ENCODE data around the gene SPTY2D1.
"Not testable (repeated sequence)": the region's sequence is repeated elsewhere in the genome, so short reads cannot be mapped to it uniquely, and the experiment has no call there.

The SPTY2D1 gene

DNA sequence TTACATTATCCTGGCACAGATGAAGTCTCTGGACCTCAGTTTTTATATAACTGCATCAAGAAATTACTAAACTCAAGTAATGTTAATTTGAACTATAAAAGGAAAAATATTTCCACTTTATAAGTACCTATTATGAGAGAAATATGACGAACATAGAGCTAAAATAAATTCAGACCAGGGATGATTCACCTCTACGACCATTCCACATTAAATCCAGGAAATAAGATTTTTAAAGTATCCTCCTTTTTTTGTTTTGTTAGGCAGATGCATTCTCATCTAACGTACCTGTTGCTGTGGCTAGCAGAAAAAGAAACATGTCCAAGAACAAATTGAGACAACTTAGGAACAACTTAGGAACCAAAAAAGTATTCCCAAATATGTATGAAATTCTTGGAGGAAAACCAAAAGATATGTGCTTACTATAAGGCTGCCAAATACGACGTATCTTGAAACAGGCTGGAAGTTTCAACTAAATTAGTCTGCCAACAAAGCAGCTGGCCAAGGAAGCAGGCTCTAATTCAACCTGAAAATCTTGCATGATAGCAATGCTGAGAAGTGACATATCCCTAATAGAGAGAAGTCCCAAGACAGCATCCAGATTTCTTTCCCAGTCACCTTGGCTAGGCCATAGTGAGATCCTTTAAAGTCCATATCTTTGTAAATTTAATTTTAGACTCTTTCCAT, 15.7 kb downstream of the SPTY2D1 start:
- DNase-seq (ENCODE audit: low read depth in 2 of 2) = no peak

DNA sequence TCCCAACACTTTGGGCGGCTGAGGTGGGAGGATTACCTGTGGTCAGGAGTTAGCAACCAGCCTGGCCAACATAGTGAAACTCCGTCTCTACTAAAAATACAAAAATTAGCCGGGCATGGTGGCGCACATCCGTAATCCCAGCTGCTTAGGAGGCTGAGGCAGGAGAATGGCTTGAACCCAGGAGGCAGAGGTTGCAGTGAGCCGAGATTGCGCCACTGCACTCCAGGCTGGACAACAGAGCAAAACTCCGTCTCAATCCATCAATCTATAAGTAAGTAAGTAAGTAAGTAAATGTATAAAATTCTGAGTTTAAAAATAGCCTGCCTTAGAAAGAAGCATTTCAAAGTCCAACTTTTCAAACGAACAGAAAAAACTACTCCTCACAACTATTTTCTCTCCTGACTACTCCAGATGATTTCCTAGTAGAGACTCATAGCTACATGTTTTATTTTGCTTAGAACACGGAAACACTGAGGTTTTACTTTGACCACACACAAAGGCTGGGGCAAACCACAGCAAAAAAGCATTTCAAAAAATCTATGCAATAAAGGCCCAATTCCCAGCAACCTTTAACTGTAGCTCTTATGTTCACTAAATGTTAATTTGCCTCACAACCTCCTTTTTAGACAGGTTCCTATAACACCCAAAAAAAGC, 16.3 kb downstream of the SPTY2D1 start:
- DNase-seq (ENCODE audit: low read depth in 2 of 2) = no peak

DNA sequence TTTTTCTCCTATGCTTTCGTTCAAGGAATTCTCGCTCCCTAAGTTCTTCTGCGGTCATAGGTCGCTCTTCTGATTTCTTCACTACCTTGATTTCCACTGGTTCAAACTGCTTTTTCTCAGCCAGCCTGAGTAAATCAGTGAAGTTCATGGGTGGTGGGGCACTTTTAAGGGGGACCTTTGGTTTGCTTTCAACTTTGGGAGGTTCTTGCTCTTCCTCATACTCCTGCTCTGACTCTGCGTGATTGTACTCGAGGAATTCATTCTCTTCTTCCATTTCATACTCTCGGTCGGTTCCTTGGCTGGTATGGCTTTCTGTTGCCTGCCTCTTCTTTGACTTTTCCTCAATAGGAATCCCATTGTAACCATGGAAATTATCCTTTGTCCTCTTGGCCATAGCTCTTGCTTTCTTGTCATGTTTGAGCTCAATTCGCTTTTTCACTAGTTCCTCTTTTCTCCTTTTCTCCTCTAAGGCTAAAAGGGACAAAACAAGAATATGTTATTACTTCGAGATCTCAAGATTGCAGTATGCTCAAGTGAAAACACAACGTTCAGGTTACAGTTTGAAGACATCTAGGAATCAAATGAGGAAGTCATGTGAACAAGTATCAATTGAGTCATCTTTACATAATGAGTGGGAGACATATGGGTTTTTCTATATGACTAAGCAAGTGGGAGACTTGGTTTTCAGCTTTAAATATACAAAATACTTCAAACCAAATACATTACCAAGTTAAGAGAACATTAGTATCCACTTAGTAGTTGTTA, 18.3 kb downstream of the SPTY2D1 start:
- DNase-seq (ENCODE audit: low read depth in 2 of 2) = no peak

DNA sequence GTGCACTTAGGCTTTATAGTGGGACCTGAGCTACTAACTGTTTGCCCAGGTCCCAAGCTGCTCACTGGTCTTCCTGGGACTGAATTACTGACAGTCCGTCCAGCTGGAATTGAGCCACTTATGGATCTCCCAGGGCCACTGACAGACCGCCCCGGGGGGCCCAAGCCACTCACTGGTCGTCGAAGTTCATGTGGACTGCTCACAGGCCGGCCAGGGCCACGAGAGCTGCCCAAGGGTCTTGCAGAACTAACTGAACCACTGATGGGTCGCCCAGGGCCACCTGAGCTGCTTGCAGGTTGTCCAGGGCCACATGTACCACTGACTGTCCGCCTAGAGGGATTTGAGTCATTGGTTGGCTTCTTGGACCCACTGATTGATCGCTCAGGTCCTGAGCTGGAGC, 19.5 kb downstream of the SPTY2D1 start:
- DNase-seq (ENCODE audit: low read depth in 2 of 2) = no peak

DNA sequence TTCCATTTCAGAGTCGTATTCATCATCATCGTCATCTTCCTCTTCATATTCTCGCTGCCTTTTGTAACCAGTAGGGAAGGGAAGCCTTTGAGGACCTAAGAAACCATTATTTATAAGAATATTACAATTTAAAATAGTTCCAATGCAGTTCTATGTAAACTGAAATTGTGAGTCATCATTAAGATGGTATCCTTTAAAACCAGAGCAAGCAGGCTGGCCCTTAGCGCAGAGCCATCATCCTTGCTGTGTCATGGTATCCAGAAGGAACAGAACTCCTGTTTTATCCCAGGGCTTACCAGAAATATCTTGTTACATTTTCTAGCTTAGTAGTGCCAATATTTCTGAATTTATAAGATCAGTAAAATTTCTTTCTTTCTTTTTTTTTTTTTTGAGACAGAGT, 21.7 kb downstream of the SPTY2D1 start:
- no peak for DNase-seq (ENCODE audit: low read depth in 2 of 2)

DNA sequence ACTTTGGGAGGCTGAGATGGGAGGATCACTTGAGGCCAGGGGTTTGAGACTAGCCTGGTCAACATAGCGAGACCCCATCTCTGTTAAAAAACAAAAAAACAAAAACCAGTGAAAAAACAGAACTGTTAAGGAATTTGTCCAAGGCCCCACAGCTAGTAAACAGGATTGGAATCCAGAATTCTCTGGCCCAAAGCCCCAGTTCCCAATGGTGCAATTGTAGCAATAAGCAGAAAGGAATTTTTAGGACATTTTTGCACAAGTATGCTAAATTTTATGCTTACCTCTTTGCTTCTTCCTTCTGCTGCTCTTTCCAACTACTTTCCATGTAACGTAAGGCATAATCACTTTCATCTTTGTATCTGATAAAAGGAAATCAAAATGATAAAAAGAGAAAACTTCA, 22.9 kb downstream of the SPTY2D1 start:
- no peak for DNase-seq (ENCODE audit: low read depth in 2 of 2)

DNA sequence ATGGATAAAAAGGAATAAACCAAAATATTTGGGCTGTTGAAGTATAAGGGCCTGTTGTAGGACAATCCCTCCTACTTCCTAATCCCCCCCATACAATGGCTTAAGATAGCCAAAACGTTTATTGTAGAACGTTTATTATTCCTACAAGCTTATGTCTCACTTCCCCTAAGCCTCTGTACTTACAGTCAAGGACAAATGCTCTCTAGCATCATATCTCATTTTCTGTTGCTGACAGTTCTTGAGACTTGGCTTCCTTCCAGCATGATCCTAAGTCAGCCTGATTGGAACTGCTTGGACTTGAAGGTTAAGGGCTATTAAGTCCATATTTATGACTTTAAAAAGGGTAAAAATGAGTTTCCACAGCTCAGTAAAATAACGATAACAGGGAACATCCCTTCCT, 25.8 kb downstream of the SPTY2D1 start:
- no peak for DNase-seq (ENCODE audit: low read depth in 2 of 2)

DNA sequence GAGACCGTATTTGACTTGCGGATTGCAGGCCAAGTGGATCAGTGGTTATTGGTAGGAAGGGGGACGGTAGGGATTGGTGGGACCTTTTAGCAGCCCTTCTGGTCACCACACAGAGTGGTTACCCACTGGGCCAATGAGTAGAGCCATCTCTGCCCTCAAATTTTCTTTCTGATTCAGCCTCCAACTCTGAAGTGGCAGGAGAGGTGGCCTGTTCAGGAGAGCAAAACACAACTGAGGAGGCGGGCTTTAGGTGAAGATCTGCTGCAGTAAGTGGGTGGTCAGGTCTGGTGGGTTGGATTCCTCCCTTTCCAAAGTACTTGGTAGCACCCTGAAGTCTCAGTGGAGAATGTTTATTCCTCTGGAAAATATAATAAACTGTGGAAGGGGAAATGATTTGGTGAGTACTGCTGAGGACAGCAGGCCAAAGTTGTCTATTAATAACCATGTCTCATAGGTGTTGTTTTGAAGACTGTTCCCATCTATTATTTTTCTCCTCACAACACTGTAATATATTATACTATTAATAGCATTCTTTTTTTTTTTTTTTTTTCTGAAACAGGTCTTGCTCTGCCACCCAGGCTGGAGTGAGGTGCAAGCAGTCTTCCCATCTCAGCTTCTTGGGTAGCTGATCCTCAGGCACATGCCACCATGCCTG, 33.1 kb downstream of the SPTY2D1 start:
- no peak for DNase-seq (ENCODE audit: low read depth in 2 of 2)

DNA sequence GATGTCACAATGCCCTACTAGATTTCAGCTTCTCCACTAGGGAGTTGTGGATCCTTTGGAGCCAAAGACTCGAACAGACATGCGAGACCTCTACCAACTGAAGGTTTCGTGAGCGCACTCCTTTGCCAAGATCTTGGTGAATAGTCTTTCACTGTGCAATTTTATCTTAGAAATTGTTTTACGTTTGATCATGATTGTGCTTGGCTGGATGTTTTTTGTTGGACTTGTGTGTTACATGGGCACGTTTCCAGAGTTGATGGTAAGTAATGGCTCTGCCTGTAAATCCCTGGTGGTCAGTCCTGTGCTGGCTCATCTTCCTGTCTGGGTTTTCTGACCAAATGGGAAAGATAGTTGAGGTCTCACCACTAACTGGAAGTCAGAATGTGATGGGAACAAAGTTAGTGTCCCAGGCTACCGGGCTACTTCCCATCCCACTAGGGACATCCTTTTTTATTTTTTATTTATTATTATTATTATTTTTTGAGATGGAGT, 34.4 kb downstream of the SPTY2D1 start, which contains the start of gene MISFA:
MISFA (plus strand) TSS at position 51 of the 492 bp plus-strand sequence; CDS start at position 191, 140 bp downstream.
- no peak for DNase-seq (ENCODE audit: low read depth in 2 of 2)

DNA sequence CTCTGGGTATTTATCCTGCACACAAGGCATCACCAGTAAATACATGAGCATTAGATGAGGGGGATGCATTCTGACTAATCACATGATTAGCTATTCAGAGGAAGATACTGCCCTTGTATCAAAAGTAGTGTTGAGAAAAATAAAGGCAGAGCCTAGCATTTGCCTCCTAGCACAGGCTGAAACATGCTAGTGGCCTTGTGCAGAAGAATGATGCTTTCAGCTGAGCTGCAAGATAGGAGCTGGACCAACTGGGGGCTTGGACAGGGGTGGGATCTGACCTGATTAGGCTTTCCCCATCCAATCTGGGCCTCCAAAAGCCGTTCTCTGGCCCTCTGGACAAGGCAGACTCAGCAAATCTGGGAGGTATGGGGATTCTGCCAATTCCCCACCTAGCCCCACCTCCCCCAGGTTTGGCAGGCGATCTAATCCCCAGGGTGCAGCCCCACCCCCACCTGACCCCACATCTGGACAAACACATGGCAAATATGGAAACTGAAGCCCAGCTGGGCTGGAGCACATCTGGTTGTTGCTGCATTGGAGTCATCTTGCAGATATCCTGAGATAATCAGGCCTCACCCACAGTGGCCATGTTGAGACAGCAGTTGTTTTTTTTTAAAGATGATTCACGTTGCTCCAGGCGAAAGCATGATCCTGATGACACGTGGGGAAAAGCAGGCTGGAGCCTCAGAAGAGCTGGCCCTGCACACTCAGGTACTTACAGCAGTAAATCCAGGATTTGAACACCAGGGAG, 39.0 kb downstream of the SPTY2D1 start:
- no peak for DNase-seq (ENCODE audit: low read depth in 2 of 2)

DNA sequence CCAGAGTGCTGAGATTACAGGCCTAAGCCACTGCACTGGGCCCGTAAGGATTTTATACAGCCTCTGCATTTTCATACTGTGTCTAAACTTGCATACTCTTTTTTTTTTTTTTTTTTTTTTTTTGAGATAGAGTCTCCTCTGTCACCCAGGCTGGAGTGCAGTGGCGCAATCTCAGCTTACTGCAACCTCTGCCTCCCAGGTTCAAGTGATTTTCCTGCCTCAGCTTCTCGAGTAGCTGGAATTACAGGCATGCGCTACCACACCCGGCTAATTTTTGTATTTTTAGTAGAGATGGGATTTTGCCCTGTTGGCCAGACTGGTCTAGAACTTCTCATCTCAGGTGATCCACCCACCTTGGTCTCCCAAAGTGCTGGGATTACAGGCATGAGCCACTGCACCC, 40.1 kb downstream of the SPTY2D1 start:
- not testable (repeated sequence) for DNase-seq (ENCODE audit: low read depth in 2 of 2)

DNA sequence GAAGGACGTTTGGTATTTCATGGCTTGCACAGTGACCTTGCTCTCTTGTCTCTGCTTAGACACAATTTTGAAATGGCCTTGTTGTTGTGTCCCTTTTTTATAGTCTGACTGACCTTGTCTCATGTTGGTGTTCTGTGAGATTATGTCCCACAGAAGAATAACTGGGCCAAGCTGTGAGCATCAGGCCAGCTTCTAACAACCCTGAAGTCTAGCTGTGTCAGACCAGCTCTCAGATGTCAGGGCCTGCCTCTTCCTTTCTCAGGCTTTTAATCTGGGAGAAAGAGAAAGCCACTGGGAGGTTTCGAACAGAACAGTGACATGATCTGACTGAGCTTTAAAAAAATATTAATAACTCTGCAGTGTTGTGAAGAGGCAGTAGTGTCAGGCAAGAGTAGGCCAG, 43.6 kb downstream of the SPTY2D1 start:
- DNase-seq (ENCODE audit: low read depth in 2 of 2) = no peak

DNA sequence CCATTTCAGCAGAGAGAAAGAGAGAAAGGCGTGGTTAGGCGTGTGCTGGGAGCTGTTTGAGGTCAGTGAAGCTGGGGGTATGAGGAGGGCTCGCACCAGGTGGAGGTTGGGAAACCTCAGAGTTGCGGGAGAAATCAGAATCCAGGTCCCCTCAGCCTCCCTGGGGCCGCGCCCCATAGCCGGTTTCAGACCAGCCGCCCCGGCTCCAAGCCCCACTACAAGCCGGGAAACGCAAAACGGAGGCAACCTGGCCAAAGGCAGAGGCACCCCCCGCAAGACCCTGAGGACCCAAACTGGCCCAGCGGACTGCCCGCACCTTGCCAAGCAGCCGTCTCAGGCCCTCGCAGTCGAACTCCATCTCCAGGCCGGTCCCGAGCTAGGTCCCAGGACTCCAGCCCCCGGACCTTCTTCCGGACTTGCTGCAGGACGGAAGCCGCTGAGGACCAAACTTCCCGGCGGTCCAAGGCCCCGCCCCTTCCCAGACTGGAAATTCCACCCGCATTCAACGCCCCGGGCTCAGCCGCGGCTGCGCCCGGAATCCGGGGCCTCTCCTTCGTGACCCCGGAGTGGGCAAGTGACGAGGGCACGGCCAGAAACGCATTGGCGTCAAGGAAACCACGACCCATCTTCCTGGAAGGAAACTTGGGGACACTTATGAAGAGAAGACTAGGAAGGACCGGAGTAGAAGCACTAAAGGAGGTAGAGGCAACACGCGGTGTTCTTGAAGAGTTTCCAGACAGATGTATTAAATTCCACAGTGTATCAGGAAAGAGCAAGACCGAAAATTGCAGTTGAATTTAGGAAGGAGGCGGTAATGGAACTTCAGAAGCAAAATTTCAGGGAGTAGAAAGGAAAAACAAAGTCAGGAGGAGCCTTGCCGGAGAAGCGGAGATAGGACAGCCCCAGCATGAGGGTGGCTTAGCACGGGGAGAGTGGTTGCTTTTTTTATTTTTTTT, 45.6 kb downstream of the SPTY2D1 start, which contains the start of gene UEVLD:
UEVLD (minus strand) TSS at position 438 of the 956 bp plus-strand sequence; CDS start at position 358, 80 bp downstream.
- DNase-seq (ENCODE audit: low read depth in 2 of 2) = peak; percentile 63 to 69

DNA sequence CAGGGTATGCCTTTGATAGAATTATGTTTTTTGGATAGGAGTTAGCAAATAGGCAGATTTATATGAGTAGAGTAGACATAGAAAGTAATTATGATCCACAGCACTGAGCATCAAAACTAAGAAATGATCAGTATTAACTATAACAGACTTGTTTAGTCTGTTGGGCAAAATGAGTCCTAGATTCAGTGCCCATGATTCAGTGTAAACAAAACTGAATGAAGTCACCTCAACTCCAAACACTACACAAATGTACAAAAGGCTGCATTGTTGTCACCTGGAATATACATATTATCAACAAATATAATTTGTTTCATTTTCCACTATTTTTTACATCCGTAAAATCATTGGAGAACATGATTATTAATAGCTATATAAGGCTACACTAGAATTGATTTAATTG, 52.3 kb downstream of the SPTY2D1 start:
- no peak for DNase-seq (ENCODE audit: low read depth in 2 of 2)

DNA sequence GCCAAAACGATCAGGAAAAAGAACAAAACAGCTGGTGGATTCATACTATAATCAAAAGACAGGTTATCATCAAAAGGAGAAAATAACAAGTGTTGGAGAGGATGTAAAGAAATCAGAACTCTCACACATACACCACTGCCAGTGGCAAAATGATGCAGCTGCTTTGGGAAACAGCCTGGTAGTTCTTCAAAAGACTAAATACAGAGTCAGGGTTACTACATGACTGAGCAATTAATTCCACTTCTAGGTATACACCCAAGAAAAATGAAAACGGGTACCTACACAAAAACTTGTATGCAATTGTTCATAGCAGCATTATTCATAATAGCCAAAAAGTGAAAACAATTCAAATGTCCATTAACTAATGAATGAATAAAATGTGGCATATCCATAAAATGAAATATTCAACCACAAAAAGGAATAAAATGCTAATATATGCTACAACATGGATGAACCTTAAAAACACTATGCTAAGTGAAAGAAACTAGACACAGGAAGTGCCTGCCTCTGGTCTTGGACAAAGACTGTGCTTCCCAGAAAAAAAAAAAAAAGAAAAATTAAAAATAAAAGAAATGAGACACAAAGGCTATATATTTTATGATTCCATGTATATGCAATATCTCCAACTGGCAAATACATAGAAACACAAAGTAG, 53.9 kb downstream of the SPTY2D1 start:
- DNase-seq (ENCODE audit: low read depth in 2 of 2) = no peak

DNA sequence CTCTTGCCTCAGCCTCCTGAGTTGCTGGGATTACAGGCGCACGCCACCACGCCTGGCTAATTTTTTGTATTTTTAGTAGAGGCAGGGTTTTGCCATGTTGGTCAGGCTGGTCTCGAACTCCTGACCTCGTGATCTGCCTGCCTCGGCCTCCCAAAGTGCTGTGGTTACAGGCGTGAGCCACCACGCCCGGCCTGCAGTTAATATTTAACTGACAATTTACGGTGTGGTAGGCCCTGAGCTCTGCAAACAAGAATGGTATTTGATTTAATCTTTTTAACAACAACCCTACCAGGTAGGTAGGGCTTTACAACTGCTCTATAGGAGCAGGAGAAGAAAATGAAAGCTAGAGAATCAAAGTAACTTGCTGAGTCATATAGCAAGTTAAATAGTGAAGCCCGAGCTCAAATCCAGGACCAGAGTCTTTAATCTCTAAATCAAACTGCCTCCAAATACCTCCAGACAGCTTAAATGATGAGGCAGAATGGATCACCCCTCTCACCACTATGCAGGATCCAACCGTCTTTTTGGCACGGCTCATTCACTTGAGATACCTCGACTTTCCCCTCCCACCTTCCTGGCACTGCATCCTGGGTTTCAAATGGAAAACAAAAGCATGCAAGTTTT, 55.1 kb downstream of the SPTY2D1 start:
- DNase-seq (ENCODE audit: low read depth in 2 of 2) = no peak

DNA sequence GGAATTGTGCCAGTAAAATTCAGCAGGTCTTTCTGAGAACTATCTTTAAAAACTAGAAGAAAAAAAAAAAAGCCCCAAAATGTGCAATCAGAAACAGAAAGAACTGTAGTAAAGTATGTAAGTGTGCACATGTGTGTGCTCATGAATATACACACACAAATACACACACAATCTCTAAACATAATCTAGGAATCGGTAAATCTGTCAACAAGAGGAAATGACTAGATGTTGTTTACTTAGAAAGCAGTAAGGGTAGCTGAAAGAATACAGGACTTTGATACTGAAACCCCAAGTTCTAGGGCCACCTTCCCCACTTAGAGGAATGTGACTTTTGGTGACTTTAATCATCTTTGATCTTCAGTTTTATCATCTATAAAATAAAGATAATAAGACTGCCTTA, 58.8 kb downstream of the SPTY2D1 start:
- DNase-seq (ENCODE audit: low read depth in 2 of 2) = no peak

DNA sequence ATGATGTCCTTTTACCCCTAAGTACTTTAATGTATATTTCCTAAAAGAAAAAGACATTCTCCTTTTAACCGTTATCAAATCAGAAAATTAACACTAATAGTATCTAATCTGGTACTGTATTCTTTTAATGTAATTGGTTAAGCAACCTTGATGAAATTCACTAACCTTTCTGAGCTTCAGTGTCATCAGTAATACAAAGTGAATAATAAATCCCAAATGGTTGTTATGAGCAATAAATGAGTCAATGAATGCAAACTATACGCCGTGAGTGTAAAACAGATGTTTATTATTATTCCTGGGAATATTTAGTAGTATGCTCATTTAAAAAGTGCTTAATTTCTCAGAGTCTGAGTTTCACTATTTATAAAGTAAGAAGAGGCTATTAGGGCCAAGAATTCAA, 67.1 kb downstream of the SPTY2D1 start:
- no peak for DNase-seq (ENCODE audit: low read depth in 2 of 2)

DNA sequence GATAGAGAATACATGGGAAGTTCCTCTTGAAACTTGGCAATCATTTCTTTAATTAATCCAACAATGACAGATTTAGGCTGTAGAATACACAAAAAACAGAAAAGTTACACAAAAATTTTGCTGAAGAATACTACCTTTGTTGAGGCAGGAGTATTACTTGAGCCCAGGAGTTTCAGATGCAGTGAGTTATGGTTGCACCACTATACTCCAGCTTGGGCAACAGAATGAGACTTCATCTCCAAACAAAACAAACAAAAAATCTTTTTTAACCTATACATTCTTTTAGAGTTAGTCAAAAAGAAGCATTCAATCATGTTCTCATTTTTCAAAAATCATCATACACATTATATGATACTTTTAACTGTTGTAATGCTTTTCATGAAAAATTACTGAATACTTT, 67.7 kb downstream of the SPTY2D1 start:
- DNase-seq (ENCODE audit: low read depth in 2 of 2) = no peak
